Measurements from ENCODE around the gene ZFAND3. TPM values are rescaled to one million over a fixed set of nuclear protein-coding genes. Genes with fewer than 3 reads are reported as not detected.

The ZFAND3 gene
- total and polyA plus RNA-seq, 2 of the 4 experiments (the other 2 are of a cell fraction): 10.9 to 26.7 TPM

- dilution Hi-C loops (cut with HindIII; ENCODE audit: low sequenced_read_pairs, unreplicated experiment) (no loop called here), intact Hi-C loops (cut with micrococcal nuclease) (no loop called here), in situ Hi-C loops (cut with MboI; ENCODE audit: low sequenced_read_pairs) (no loop called here)
- Histone ChIP-seq H2AK5ac (ENCODE audit: low read depth, low read length) (no peak overlapping the region), H3K23ac (ENCODE audit: low read depth, low read length) (no peak overlapping the region), H4K8ac (ENCODE audit: low read depth in 2 of 2, low read length in 2 of 2) (no peak overlapping the region), H3K18ac (ENCODE audit: low read depth, low read length) (no peak overlapping the region), H2BK20ac (ENCODE audit: low read depth, low read length) (no peak overlapping the region), H3K4me3 (ENCODE audit: insufficient read depth, low read depth, low read length) (no peak overlapping the region), H3K4me2 (ENCODE audit: low read depth, low read length) (no peak overlapping the region), H3K4ac (ENCODE audit: low read depth, low read length) (no peak overlapping the region), H2AFZ (replicated peaks; ENCODE audit: low read length, poor library complexity) (no peak overlapping the region), H3K27ac (ENCODE audit: insufficient read depth, low read length) (no peak overlapping the region), H2AK9ac (replicated peaks; ENCODE audit: low read depth, low read length, poor library complexity) (no peak overlapping the region), H3K4me1 (ENCODE audit: control insufficient read depth, insufficient read depth, low read length) (peaks cover 7% of the 10 kb centered on the region; the same call in 1 of the 2 replicates), H3K9me1 (ENCODE audit: insufficient read depth, low read length) (peaks cover 20% of the 10 kb centered on the region), H3K79me1 (ENCODE audit: low read depth in 1 of 2, low read length in 2 of 2) (peaks cover 20 to 76% of the 10 kb centered on the region in 2 experiments), H3K56ac (ENCODE audit: extremely low read depth, insufficient read depth, low read length) (no peak overlapping the region), H3K9ac (ENCODE audit: low read depth, low read length) (no peak overlapping the region), H4K91ac (ENCODE audit: insufficient read depth, low read depth, low read length) (no peak overlapping the region), H3K27me3 (ENCODE audit: control insufficient read depth, insufficient read depth, low read length) (no peaks in the 10 kb centered on the region), H4K20me1 (ENCODE audit: insufficient read depth, low read length) (peaks cover 87% of the 10 kb centered on the region), H4K5ac (ENCODE audit: low read depth, low read length) (no peak overlapping the region), H2BK15ac (ENCODE audit: low read depth, low read length) (no peak overlapping the region), H3K9me3 (ENCODE audit: control insufficient read depth, insufficient read depth, low read length) (no peaks in the 10 kb centered on the region), H2BK120ac (ENCODE audit: low read depth, low read length) (no peak overlapping the region), H3K36me3 (ENCODE audit: control insufficient read depth, insufficient read depth, low read length) (peaks cover 2% of the 10 kb centered on the region; the same call in 1 of the 2 replicates), H2BK5ac (ENCODE audit: low read depth, low read length, poor library complexity, severe bottlenecking) (no peak overlapping the region), H3K14ac (replicated peaks; ENCODE audit: low read depth, low read length) (no peak overlapping the region)
- ChIA-PET CTCF (no interaction called here), POLR2A (ENCODE audit: unreplicated experiment) (no interaction called here)
- no peak for ATAC-seq (ENCODE audit: low read depth)
- no peak for TF ChIP-seq CHD1 (IDR thresholded peaks at IDR 0.05; ENCODE audit: low read depth, low read length)
- no peak for TF ChIP-seq MAFK (IDR thresholded peaks at IDR 0.05; ENCODE audit: low read depth, low read length)
- 100% methylated on average over 3 of the region's 9 CpGs; no CpG with 5 or more reads in 1 of the 2 experiments for WGBS, 2 experiments (ENCODE audit: extremely low coverage in 2 of 2, insufficient read length in 1 of 2)
- no peak for DNase-seq
- no TSS peak for BruUV-seq (replicated peaks)
Measured at GRCh38 chr6:37850728-37851285, 31.3 kb downstream of the ZFAND3 start.

All from IMR-90 (cell line).